Activated CD4-positive, alpha-beta memory T cell treated with anti-CD3 and anti-CD28 coated beads, Interleukin-2, amount 10 ng/mL, durations not matched to agents 7 days and 5 days (primary cell): Measurements from ENCODE around the gene TRPM4. TPM values are rescaled to one million over a fixed set of nuclear protein-coding genes. Genes with fewer than 3 reads are reported as not detected.
"Not testable (repeated sequence)": the region's sequence is repeated elsewhere in the genome, so short reads cannot be mapped to it uniquely, and the experiment has no call there.

Source experiments
- CTCF ChIA-PET: fragments of 350-600 bp; sonication (Branson Sonifier 250); formaldehyde crosslinking; loops from one replicate; lab custom pipeline; 2021; ENCODE audit warnings: antibody characterized with exemption, inconsistent platforms; lab: Charles Lee
- POLR2A ChIA-PET: fragments of 350-600 bp; sonication (Branson Sonifier 250); formaldehyde crosslinking; loops from one replicate; lab custom pipeline; 2021; ENCODE audit warnings: antibody characterized with exemption; lab: Charles Lee
- DNase-seq: peaks from one replicate; pipeline ENCODE4 v3.0.0-alpha.2; 2020
- H3K27ac Mint-ChIP-seq: one replicate; pipeline ENCODE4 v1.8.0; 2021; ENCODE audit warnings: mild to moderate bottlenecking, mixed read lengths
- H3K27me3 Mint-ChIP-seq: one replicate; pipeline ENCODE4 v1.8.0; 2021; ENCODE audit warnings: mixed read lengths
- H3K36me3 Mint-ChIP-seq: one replicate; pipeline ENCODE4 v1.8.0; 2021; ENCODE audit warnings: low read depth, mixed read lengths
- H3K4me1 Mint-ChIP-seq: one replicate; pipeline ENCODE4 v1.8.0; 2021; ENCODE audit warnings: mixed read lengths
- H3K4me3 Mint-ChIP-seq: one replicate; pipeline ENCODE4 v1.8.0; 2021; ENCODE audit warnings: mild to moderate bottlenecking, mixed read lengths
- H3K9me3 Mint-ChIP-seq: one replicate; pipeline ENCODE4 v1.8.0; 2021; ENCODE audit warnings: mixed read lengths
- total RNA-seq, 2 experiments: library from RNA; stranded (reverse); gene quantifications; one replicate each; pipeline ENCODE4 v1.2.3, GENCODE V29; 2021

TRPM4 gene
- total RNA-seq, 2 experiments from 2014 or later, result 0.58 TPM; not detected in 1

GRCh38 chr19:49118565-49119410, 38.8 kb upstream of the TRPM4 start, which contains the start of gene C19orf73:
Gene C19orf73, minus strand, starts transcription at chr19:49119143. Its CDS starts 121 bp downstream, at chr19:49119022.
- CTCF ChIA-PET, result interaction anchor here (0.9 kb wide), 1 partner anchor 13 kb away, joined by 3 read pairs; no protein-coding TSS in a partner anchor
- H3K4me3 Mint-ChIP-seq, result peak within 1 kb of the TSS; percentile 76
- DNase-seq, result peak; percentile 95
- no peaks in the 10 kb centered on the region for H3K9me3 Mint-ChIP-seq
- peaks cover 39% of the 10 kb centered on the region for H3K4me1 Mint-ChIP-seq
- POLR2A ChIA-PET, result interaction anchor here (0.7 to 1.3 kb wide), 4 partner anchors 7 to 10 kb away, joined by 3 to 5 read pairs (median 4); no protein-coding TSS in a partner anchor
- H3K27me3 Mint-ChIP-seq, result peaks cover 22% of the 10 kb centered on the region
- H3K27ac Mint-ChIP-seq, result peak within 1 kb of the TSS; percentile 75
- peaks cover 4% of the 10 kb centered on the region for H3K36me3 Mint-ChIP-seq

- Mint-ChIP-seq H3K4me3 (peak within 1 kb of the TSS; percentile 76), H3K27me3 (peaks cover 22% of the 10 kb centered on the region), H3K4me1 (peaks cover 35% of the 10 kb centered on the region), H3K9me3 (no peaks in the 10 kb centered on the region), H3K27ac (peak within 1 kb of the TSS; percentile 75), H3K36me3 (peaks cover 4% of the 10 kb centered on the region)
- CTCF ChIA-PET, result interaction anchor here (1.8 kb wide), 1 partner anchor 80 kb away, joined by 6 read pairs; no protein-coding TSS in a partner anchor
- POLR2A ChIA-PET, result interaction anchor here (0.7 to 1.2 kb wide), 3 partner anchors 8 to 10 kb away, joined by 3 to 4 read pairs (median 3); no protein-coding TSS in a partner anchor
- DNase-seq, result no peak
Measured at GRCh38 chr19:49119411-49120324, 37.9 kb upstream of the TRPM4 start, which contains the start of gene PPFIA3. Gene PPFIA3, plus strand, starts transcription at chr19:49119544. Its CDS starts 8,330 bp downstream, at chr19:49127874.

GRCh38 chr19:49120325-49120683, 37.3 kb upstream of the TRPM4 start:
- Mint-ChIP-seq H3K4me1 (peaks cover 31% of the 10 kb centered on the region), H3K27me3 (peaks cover 22% of the 10 kb centered on the region), H3K4me3 (peak overlapping the region; percentile 45), H3K27ac (no peak overlapping the region), H3K36me3 (peaks cover 4% of the 10 kb centered on the region), H3K9me3 (no peaks in the 10 kb centered on the region)
- CTCF ChIA-PET, result interaction anchor here (1.8 kb wide), 1 partner anchor 79 kb away, joined by 6 read pairs; no protein-coding TSS in a partner anchor
- POLR2A ChIA-PET, result interaction anchor here (1.2 kb wide), 1 partner anchor 9 kb away, joined by 3 read pairs; no protein-coding TSS in a partner anchor
- DNase-seq, result no peak

GRCh38 chr19:49120868-49121267, 36.7 kb upstream of the TRPM4 start:
- H3K27me3 Mint-ChIP-seq, result peaks cover 22% of the 10 kb centered on the region
- peaks cover 4% of the 10 kb centered on the region for H3K36me3 Mint-ChIP-seq
- ChIA-PET POLR2A (no interaction called here), CTCF (interaction anchor here (1.1 to 1.8 kb wide), 2 partner anchors 78 to 127 kb away, joined by 3 to 6 read pairs; partner anchors contain the start of gene RUVBL2)
- H3K9me3 Mint-ChIP-seq, result no peaks in the 10 kb centered on the region
- DNase-seq, result no peak
- no peak overlapping the region for H3K27ac Mint-ChIP-seq
- peak overlapping the region; percentile 45 for H3K4me3 Mint-ChIP-seq
- peaks cover 31% of the 10 kb centered on the region for H3K4me1 Mint-ChIP-seq

GRCh38 chr19:49121841-49122240, 35.8 kb upstream of the TRPM4 start:
- Mint-ChIP-seq H3K4me1 (peaks cover 25% of the 10 kb centered on the region), H3K27me3 (peaks cover 22% of the 10 kb centered on the region)
- not testable (repeated sequence) for H3K27ac Mint-ChIP-seq, H3K4me3 Mint-ChIP-seq, H3K9me3 Mint-ChIP-seq, H3K36me3 Mint-ChIP-seq, DNase-seq
- CTCF ChIA-PET, result interaction anchor here (1.1 kb wide), 1 partner anchor 128 kb away, joined by 3 read pairs; the partner anchor contains the start of gene RUVBL2
- POLR2A ChIA-PET, result interaction anchor here (0.7 kb wide), 1 partner anchor 913 kb away, joined by 3 read pairs; no protein-coding TSS in a partner anchor

GRCh38 chr19:49123285-49123684, 34.3 kb upstream of the TRPM4 start:
- H3K36me3 Mint-ChIP-seq, CTCF ChIA-PET, POLR2A ChIA-PET, H3K4me3 Mint-ChIP-seq, DNase-seq, H3K27ac Mint-ChIP-seq, H3K9me3 Mint-ChIP-seq: not testable (repeated sequence)
- Mint-ChIP-seq H3K4me1 (peaks cover 21% of the 10 kb centered on the region), H3K27me3 (peaks cover 22% of the 10 kb centered on the region)

GRCh38 chr19:49125025-49125731, 32.4 kb upstream of the TRPM4 start:
- H3K4me1 Mint-ChIP-seq, result peaks cover 24% of the 10 kb centered on the region
- POLR2A ChIA-PET, result no interaction called here

GRCh38 chr19:49126575-49126974, 31.0 kb upstream of the TRPM4 start:
- Mint-ChIP-seq H3K27me3 (peaks cover 12% of the 10 kb centered on the region), H3K36me3 (no peaks in the 10 kb centered on the region), H3K27ac (no peak overlapping the region), H3K4me3 (no peak overlapping the region), H3K4me1 (peaks cover 16% of the 10 kb centered on the region), H3K9me3 (no peaks in the 10 kb centered on the region)
- DNase-seq, result no peak
- ChIA-PET CTCF (interaction anchor here (4.0 to 4.4 kb wide), 2 partner anchors 12 to 28 kb away, joined by 18 to 28 read pairs; partner anchors contain the start of gene LIN7B), POLR2A (interaction anchor here (0.9 kb wide), 1 partner anchor 12 kb away, joined by 4 read pairs; the partner anchor contains the start of gene LIN7B)

More at GRCh38 chr19:49125025-49125731, 32.4 kb upstream of the TRPM4 start:
- H3K27me3 Mint-ChIP-seq, result peaks cover 21% of the 10 kb centered on the region
- DNase-seq, result no peak
- no peaks in the 10 kb centered on the region for H3K9me3 Mint-ChIP-seq
- no peak overlapping the region for H3K4me3 Mint-ChIP-seq
- H3K27ac Mint-ChIP-seq, result no peak overlapping the region
- CTCF ChIA-PET, result interaction anchor here (0.7 kb wide), 1 partner anchor 409 kb away, joined by 4 read pairs; no protein-coding TSS in a partner anchor
- peaks cover 4% of the 10 kb centered on the region for H3K36me3 Mint-ChIP-seq

GRCh38 chr19:49127225-49127624, 30.4 kb upstream of the TRPM4 start:
- H3K36me3 Mint-ChIP-seq, H3K4me3 Mint-ChIP-seq, DNase-seq, H3K9me3 Mint-ChIP-seq, H3K27me3 Mint-ChIP-seq, H3K27ac Mint-ChIP-seq: not testable (repeated sequence)
- ChIA-PET POLR2A (interaction anchor here (0.9 to 1.3 kb wide), 4 partner anchors 8 to 13 kb away, joined by 3 to 6 read pairs (median 4); partner anchors contain the start of genes LIN7B and PPFIA3), CTCF (interaction anchor here (0.7 to 4.4 kb wide), 8 partner anchors 13 to 388 kb away, joined by 3 to 28 read pairs (median 5); partner anchors contain the start of genes GYS1, LIN7B and RUVBL2)
- peaks cover 16% of the 10 kb centered on the region for H3K4me1 Mint-ChIP-seq

- H3K4me1 Mint-ChIP-seq, result peaks cover 19% of the 10 kb centered on the region
- DNase-seq, result peak; percentile 96
- POLR2A ChIA-PET, result interaction anchor here (0.9 to 1.3 kb wide), 4 partner anchors 9 to 22 kb away, joined by 3 to 6 read pairs (median 4); partner anchors contain the start of genes LIN7B and PPFIA3
- H3K9me3 Mint-ChIP-seq, result no peaks in the 10 kb centered on the region
- H3K27ac Mint-ChIP-seq, result peak overlapping the region; percentile 73
- H3K36me3 Mint-ChIP-seq, result no peaks in the 10 kb centered on the region
- H3K4me3 Mint-ChIP-seq, result peak overlapping the region; percentile 80
- CTCF ChIA-PET, result interaction anchor here (0.5 to 4.4 kb wide), 9 partner anchors 14 to 316 kb away, joined by 3 to 28 read pairs (median 5); partner anchors contain the start of genes GYS1, LIN7B and RUVBL2
- peaks cover 6% of the 10 kb centered on the region for H3K27me3 Mint-ChIP-seq
Measured at GRCh38 chr19:49127674-49128544, 29.7 kb upstream of the TRPM4 start.
